ENCODE data around the gene ABCC11.
A peak's percentile ranks its signal among the peaks of the same experiment; 100 is the strongest.
"Not testable (repeated sequence)": the region's sequence is repeated elsewhere in the genome, so short reads cannot be mapped to it uniquely, and the experiment has no call there.

The ABCC11 gene

GRCh38 chr16:48197294-48197693 is 50.0 kb downstream of the ABCC11 start:
- no peak for DNase-seq

- no peak for DNase-seq
Observed at GRCh38 chr16:48194828-48195556, 52.3 kb downstream of the ABCC11 start.

- no peak for DNase-seq
Observed at GRCh38 chr16:48193846-48194245, 53.5 kb downstream of the ABCC11 start.

- DNase-seq, result peak; percentile 93
Observed at GRCh38 chr16:48188449-48189102, 58.8 kb downstream of the ABCC11 start.

GRCh38 chr16:48187779-48188178 is 59.6 kb downstream of the ABCC11 start:
- DNase-seq, result no peak

GRCh38 chr16:48184681-48185080 is 62.7 kb downstream of the ABCC11 start:
- DNase-seq, result no peak

GRCh38 chr16:48182979-48183537 is 64.3 kb downstream of the ABCC11 start:
- DNase-seq, result no peak

GRCh38 chr16:48181746-48182520 is 65.4 kb downstream of the ABCC11 start:
- DNase-seq, result not testable (repeated sequence)

- DNase-seq, result no peak
Observed at GRCh38 chr16:48180868-48181480, 66.4 kb downstream of the ABCC11 start.

- DNase-seq, result no peak
Observed at GRCh38 chr16:48176635-48177408, 70.5 kb downstream of the ABCC11 start.

- no peak for DNase-seq
Observed at GRCh38 chr16:48173889-48174288, 73.5 kb downstream of the ABCC11 start.

- no peak for DNase-seq
Observed at GRCh38 chr16:48172682-48173081, 74.7 kb downstream of the ABCC11 start.

- no peak for DNase-seq
Observed at GRCh38 chr16:48169896-48170295, 77.4 kb downstream of the ABCC11 start.

- peak; percentile 78 for DNase-seq
Observed at GRCh38 chr16:48168075-48168474, 79.3 kb downstream of the ABCC11 start.

GRCh38 chr16:48166617-48167016 is 80.7 kb downstream of the ABCC11 start:
- not testable (repeated sequence) for DNase-seq

GRCh38 chr16:48165961-48166578 is 81.3 kb downstream of the ABCC11 start:
- DNase-seq, result peak; percentile 1

GRCh38 chr16:48164907-48165715 is 82.2 kb downstream of the ABCC11 start:
- peak; percentile 74 for DNase-seq

- no peak for DNase-seq
Observed at GRCh38 chr16:48162839-48163410, 84.4 kb downstream of the ABCC11 start.

- DNase-seq, result no peak
Observed at GRCh38 chr16:48161906-48162305, 85.4 kb downstream of the ABCC11 start.

- DNase-seq, result no peak
Observed at GRCh38 chr16:48160575-48160974, 86.8 kb downstream of the ABCC11 start.
